ENCODE results near the gene TEX38. TPM values are rescaled to one million over a fixed set of nuclear protein-coding genes. Genes with fewer than 3 reads are reported as not detected.

Gene TEX38
- total and polyA plus RNA-seq, 10 of the 15 experiments (the other 5 are each of a cell fraction or from before 2014, with no cell fraction given) = 0.07 to 0.32 (median 0.15) TPM; not detected in 7

DNA sequence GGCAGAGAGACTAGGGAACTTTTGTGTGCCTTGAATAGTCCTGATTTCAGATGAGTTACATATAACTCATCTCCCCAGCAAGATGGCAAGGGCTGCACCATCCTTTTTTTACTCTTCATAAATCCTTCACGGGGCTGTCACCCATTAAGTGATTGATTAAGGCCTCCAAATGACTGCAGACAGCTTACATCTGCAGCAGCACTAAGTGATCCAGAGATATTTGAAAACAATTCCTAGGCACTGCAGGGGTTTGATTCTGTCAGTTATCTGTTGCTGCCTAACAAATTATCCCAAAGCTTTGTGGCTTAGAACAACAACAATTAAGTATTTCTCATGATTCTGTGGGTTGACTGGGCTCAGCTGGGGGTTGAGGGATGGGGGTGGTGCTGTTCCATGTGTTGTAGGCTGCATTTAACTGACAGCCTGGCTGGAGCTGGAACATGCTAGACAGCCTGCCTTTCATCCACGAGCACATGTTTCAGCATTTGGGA is 19.3 kb downstream of the TEX38 start:
- Histone ChIP-seq H4K20me1 (ENCODE audit: control insufficient read depth, insufficient read depth) (no peaks in the 10 kb centered on the region), H3K27me3 (replicated peaks in 1 of 2; ENCODE audit: control insufficient read depth in 2 of 2, insufficient read depth in 2 of 2, low read length in 1 of 2) (no peaks in the 10 kb centered on the region), H3K4me2 (ENCODE audit: control insufficient read depth, insufficient read depth) (no peak overlapping the region), H3K79me2 (ENCODE audit: control insufficient read depth, insufficient read depth, low read length) (no peaks in the 10 kb centered on the region), H3K9ac (ENCODE audit: control insufficient read depth, insufficient read depth, low read length) (no peak overlapping the region), H3K36me3 (ENCODE audit: control insufficient read depth in 2 of 2, insufficient read depth in 2 of 2, low read length in 1 of 2) (peaks cover 16 to 32% of the 10 kb centered on the region in 2 experiments), H3K27ac (ENCODE audit: control insufficient read depth, insufficient read depth) (no peak overlapping the region), H3K4me3 (no peak overlapping the region), H3K4me1 (ENCODE audit: control insufficient read depth, insufficient read depth, low read length) (no peaks in the 10 kb centered on the region), H2AFZ (ENCODE audit: control insufficient read depth, low read depth, low read length) (no peak overlapping the region), H3K9me3 (replicated peaks; ENCODE audit: control insufficient read depth, insufficient read depth, low read length) (no peaks in the 10 kb centered on the region)
- WGBS (ENCODE audit: insufficient coverage, insufficient replicate concordance, low lambda C conversion rate, missing lambda C conversion rate) = 94% methylated on average over 2 of the region's 2 CpGs
- ChIA-PET POLR2A (no interaction called here), SMC1A (ENCODE audit: uncharacterized antibody, unreplicated experiment) (interaction anchor here (1.1 kb wide), 1 partner anchor 13 kb away, joined by 3 read pairs; no protein-coding TSS in a partner anchor), CTCF (no interaction called here), RAD21 (ENCODE audit: unreplicated experiment) (no interaction called here)
- DNase-seq (ENCODE audit: low read depth, low spot score) (no peak), ATAC-seq (no peak), FAIRE-seq (no peak)
- TF ChIP-seq CEBPB (IDR thresholded peaks at IDR 0.05; ENCODE audit: borderline replicate concordance in 1 of 2, low read depth in 2 of 2, low read length in 2 of 2) (no peak), CHD2 (IDR thresholded peaks at IDR 0.05; ENCODE audit: borderline replicate concordance, low read depth, low read length) (no peak), CBX3 (IDR thresholded peaks at IDR 0.05; ENCODE audit: borderline replicate concordance, low read depth) (no peak), SREBF2 (IDR thresholded peaks at IDR 0.05; ENCODE audit: low read length) (no peak), ZSCAN29 (IDR thresholded peaks at IDR 0.05) (no peak), RB1 (IDR thresholded peaks at IDR 0.05; ENCODE audit: borderline replicate concordance) (no peak), NFIC (IDR thresholded peaks at IDR 0.05; ENCODE audit: low read depth, low read length) (no peak), CHD1 (IDR thresholded peaks at IDR 0.05; ENCODE audit: low read depth, low read length) (no peak)
- no TSS peak for BruUV-seq (replicated peaks)
- intact Hi-C loops (cut with micrococcal nuclease; ENCODE audit: unreplicated experiment) (no loop called here), in situ Hi-C loops (cut with MboI) (no loop called here)

Data from GM12878 (cell line).